Measurements from ENCODE around the gene PAK1.

PAK1 gene
- 11.3 to 25.8 (median 15.7) reads per million in 9 experiments for total RNA-seq

DNA sequence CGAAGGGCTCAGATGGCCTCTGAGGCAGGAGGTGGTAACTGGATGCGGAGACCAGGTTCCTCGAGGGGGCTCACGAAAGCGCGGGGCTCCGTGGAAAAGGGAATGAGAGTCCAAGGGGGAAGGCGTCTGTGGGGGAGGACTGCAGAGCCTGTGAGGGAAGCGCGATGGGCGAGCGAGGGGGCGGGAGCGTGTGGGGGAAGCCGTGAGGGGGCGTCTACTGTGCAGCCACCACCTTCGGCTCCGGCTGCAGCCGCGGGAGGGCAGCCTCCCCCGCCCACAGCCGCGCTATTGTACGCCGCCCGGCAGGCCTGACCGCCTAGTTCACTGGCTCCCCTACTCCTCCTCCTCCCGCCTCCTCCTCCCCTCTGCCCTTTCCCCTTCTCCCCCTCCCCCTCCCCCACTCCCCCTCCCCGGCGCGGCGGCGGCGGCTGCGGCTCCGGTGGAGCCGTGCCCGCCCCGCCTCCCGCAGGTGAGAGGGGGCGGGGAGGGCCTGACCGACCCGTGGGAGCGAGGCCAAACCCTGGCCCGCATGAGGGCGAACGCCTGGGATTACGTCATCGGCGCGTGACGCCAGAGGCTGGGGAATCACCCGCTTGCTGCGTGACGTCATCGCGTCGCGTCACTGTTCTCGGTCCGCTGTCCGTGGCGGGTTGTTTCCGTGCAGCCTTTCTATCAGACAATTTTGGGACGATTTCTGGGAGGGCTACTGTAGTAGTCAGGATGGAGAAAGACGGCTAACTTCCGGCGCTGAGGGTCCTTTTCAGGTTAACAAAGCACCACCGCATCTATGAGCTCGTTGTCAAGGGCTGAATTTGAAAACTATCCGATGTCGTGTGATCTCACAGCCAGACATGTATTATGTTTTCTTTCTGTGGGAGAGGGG, at the start of gene PAK1:
Gene PAK1 (minus strand): TSS at position 294 of the 883 bp plus-strand sequence. CDS start 81,574 bp downstream, outside the sequence.
- H3K4me1 Mint-ChIP-seq (ENCODE audit: low read depth in 2 of 2) = peaks cover 5 to 10% of the 10 kb centered on the region in 2 donors
- peaks cover 19% of the 10 kb centered on the region for H3K36me3 Mint-ChIP-seq (ENCODE audit: insufficient read depth)
- DNase-seq (peak; percentile 91 to 94 (median 94)), ATAC-seq (replicated peaks) (peak; percentile 79)
- H3K4me3 Mint-ChIP-seq = peak within 1 kb of the TSS; percentile 83 to 84
- H3K27ac Mint-ChIP-seq = peak within 1 kb of the TSS; percentile 98 to 99
- peaks cover 8 to 9% of the 10 kb centered on the region in 2 donors for H3K27me3 Mint-ChIP-seq
- no peaks in the 10 kb centered on the region for H3K9me3 Mint-ChIP-seq

DNA sequence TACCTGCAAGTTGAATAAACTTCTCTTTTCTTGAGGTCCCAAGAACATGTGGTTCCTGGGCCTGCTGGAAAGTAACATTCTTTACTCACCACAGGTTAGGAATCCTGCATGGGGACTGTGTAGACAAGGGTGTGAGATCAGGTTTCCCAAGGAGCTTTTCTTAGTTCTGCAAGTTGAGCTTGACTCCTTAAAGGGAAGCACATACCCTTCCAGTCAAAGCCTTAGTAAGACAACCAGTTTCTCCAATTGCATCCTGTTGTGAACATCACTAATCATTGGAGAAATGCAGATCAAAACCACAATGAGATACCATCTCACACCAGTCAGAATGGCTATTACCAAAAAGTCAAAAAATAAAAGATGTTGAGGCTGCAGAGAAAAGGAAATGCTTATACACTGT, 48.3 kb upstream of the PAK1 start:
- no peaks in the 10 kb centered on the region for H3K36me3 Mint-ChIP-seq (ENCODE audit: insufficient read depth)
- no peak overlapping the region for H3K27ac Mint-ChIP-seq
- H3K27me3 Mint-ChIP-seq = peaks cover 0 to 9% of the 10 kb centered on the region in 2 donors
- no peak for DNase-seq
- no peaks in the 10 kb centered on the region for H3K4me1 Mint-ChIP-seq (ENCODE audit: low read depth in 2 of 2)
- no peaks in the 10 kb centered on the region for H3K9me3 Mint-ChIP-seq
- no peak overlapping the region for H3K4me3 Mint-ChIP-seq
- ATAC-seq (replicated peaks) = no peak

DNA sequence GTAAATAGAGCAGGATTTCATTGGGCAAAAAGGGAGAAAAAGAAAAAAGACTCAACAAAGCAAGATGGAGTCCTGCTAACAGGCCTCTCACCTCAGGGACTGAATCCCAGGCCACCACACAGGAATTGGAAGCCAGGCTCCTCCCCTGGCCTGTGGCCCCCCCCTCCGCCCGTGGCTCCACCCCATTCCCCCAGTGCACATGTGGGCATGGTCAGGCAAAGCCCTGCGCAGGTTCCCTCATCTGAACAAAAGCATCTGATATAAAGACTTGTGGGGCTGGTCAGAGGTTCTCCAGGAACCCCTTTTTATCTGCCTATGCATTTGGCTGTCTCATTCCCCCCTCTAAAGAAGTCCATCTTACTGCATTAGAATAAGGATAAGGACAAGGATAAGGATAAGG, 46.0 kb upstream of the PAK1 start:
- DNase-seq (no peak), ATAC-seq (replicated peaks) (no peak)
- no peak overlapping the region for H3K4me3 Mint-ChIP-seq
- no peaks in the 10 kb centered on the region for H3K4me1 Mint-ChIP-seq (ENCODE audit: low read depth in 2 of 2)
- no peaks in the 10 kb centered on the region for H3K36me3 Mint-ChIP-seq (ENCODE audit: insufficient read depth)
- no peaks in the 10 kb centered on the region for H3K9me3 Mint-ChIP-seq
- H3K27me3 Mint-ChIP-seq = peaks cover 8 to 16% of the 10 kb centered on the region in 2 donors
- no peak overlapping the region for H3K27ac Mint-ChIP-seq

DNA sequence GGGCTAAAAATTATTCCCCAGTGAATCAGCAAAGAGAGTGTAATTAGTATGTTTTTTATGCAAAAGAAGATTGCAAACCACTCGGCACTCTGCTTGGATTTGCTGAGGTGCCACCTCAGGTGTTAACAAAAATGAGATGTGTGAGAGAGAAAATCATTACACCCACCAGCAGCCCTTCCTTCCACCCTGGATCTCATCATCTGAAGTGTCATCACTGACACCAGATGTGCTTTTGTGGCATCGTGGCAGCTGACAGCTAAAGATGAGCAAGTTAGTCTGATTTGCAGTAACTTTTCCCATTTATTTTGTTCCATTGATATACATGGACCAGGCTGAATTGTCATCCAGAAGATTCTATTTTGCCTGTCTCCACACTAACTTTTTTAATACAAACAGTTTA, 44.6 kb upstream of the PAK1 start:
- ATAC-seq (replicated peaks) (no peak), DNase-seq (no peak)
- Mint-ChIP-seq H3K4me1 (ENCODE audit: low read depth in 2 of 2) (no peaks in the 10 kb centered on the region), H3K9me3 (no peaks in the 10 kb centered on the region), H3K4me3 (no peak overlapping the region), H3K27ac (no peak overlapping the region), H3K36me3 (ENCODE audit: insufficient read depth) (no peaks in the 10 kb centered on the region), H3K27me3 (peaks cover 12 to 16% of the 10 kb centered on the region in 2 donors)

DNA sequence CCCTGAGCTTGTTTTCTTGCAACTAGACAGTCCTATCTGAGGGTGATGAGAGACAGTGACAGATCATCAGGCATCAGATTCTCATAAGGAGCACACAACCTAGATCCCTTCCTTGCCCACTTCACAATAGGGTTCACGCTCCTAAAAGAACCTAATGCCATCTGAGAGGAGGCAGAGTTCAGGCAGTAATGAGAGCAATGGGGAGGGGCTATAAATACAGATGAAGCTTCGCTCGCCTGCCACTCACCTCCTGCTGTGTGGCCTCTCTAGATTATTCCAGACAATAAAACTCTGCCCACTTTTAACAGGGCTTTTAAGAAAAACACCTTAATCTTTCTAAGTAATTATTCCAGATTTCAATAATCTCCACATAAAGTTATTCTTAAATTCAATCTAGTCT, 43.9 kb upstream of the PAK1 start:
- DNase-seq (no peak), ATAC-seq (replicated peaks) (no peak)
- Mint-ChIP-seq H3K9me3 (no peaks in the 10 kb centered on the region), H3K4me1 (ENCODE audit: low read depth in 2 of 2) (no peaks in the 10 kb centered on the region), H3K4me3 (no peak overlapping the region), H3K27me3 (peaks cover 12 to 18% of the 10 kb centered on the region in 2 donors), H3K36me3 (ENCODE audit: insufficient read depth) (no peaks in the 10 kb centered on the region), H3K27ac (no peak overlapping the region)

DNA sequence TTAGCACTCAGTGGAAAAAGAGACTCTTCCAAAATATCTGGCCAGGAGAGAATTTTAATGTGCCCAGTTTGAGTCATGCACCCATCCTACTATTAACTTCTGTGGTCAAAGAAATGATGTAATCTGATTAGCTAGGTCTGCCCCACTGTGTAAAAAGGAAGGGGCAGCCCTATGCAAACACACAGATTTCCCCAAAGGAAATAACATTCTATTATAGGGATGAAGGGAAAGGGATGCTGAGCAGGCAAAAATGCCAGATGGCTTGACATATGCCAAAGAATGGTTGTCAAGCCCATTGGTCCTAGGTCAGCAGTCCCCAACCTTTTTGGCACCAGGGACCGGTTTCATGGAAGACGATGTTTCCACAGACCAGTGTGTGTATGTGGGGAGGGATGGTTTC, 43.3 kb upstream of the PAK1 start:
- Mint-ChIP-seq H3K9me3 (no peaks in the 10 kb centered on the region), H3K27ac (no peak overlapping the region), H3K4me3 (no peak overlapping the region), H3K36me3 (ENCODE audit: insufficient read depth) (no peaks in the 10 kb centered on the region), H3K27me3 (peaks cover 15 to 23% of the 10 kb centered on the region in 2 donors), H3K4me1 (ENCODE audit: low read depth in 2 of 2) (no peaks in the 10 kb centered on the region)
- ATAC-seq (replicated peaks) (no peak), DNase-seq (no peak)

DNA sequence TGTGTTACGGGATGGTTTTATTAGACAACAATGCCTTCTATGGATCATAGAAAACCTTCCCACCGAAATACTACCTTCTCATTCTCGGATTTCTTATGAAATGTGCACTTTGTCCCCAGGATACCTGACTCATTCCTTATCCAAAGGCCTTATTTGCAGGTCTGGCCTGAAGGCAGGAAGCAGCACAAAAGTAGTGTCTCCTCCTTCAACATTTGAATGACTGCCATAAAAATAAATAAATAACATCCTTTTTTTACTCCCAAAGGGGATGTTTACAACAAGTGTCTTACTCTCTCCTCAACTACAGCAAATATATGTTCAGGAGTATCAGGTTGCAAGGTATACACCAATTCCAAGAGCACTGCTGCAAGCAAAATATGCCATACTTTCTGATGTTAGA, 41.6 kb upstream of the PAK1 start:
- Mint-ChIP-seq H3K4me3 (no peak overlapping the region), H3K27me3 (peaks cover 22 to 30% of the 10 kb centered on the region in 2 donors), H3K4me1 (ENCODE audit: low read depth in 2 of 2) (no peaks in the 10 kb centered on the region), H3K27ac (no peak overlapping the region), H3K36me3 (ENCODE audit: insufficient read depth) (no peaks in the 10 kb centered on the region), H3K9me3 (no peaks in the 10 kb centered on the region)
- DNase-seq (no peak), ATAC-seq (replicated peaks) (no peak)

DNA sequence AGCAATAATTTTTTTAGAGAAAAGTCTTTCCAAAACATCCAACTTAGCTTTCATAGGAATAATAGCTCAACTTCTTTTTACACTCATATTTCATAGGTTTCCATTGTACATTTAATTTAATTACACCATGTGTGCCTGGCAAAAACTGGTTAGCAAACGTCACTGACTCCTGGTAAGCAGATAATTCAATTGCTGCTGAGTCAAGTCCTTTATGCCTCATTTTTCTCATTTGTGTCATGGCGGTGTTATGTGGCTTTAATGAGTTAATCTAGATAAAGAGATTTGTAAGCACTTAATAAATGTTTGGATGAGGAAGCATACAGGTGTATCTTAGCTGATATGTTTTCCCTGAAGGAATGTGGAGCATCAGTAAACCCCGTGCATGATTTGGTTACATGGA, 41.2 kb upstream of the PAK1 start:
- Mint-ChIP-seq H3K4me3 (no peak overlapping the region), H3K9me3 (no peaks in the 10 kb centered on the region), H3K27ac (no peak overlapping the region), H3K36me3 (ENCODE audit: insufficient read depth) (no peaks in the 10 kb centered on the region), H3K4me1 (ENCODE audit: low read depth in 2 of 2) (no peaks in the 10 kb centered on the region), H3K27me3 (peaks cover 27 to 30% of the 10 kb centered on the region in 2 donors)
- ATAC-seq (replicated peaks) (no peak), DNase-seq (no peak)

DNA sequence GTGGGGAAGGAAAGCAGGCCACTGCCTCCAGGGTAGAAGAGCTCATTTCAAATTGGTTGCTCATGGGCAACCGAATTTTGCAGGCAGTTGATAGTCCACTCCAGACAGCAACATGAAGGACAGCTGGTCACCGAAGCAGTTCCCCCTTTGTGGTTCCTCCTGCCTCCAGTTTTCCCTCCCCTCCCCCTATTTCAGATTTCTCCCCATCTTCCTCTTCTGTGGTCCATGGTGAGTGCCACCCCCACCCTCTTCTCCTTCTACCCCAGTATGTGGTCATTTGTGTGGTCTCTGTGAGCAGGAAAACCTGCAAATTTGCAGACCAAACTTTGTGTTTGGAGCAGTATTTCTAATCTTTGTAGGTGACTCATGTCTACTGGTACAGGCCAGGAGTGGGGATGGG, 38.2 kb upstream of the PAK1 start:
- H3K4me3 Mint-ChIP-seq = no peak overlapping the region
- no peaks in the 10 kb centered on the region for H3K9me3 Mint-ChIP-seq
- peaks cover 39 to 40% of the 10 kb centered on the region in 2 donors for H3K27me3 Mint-ChIP-seq
- no peaks in the 10 kb centered on the region for H3K36me3 Mint-ChIP-seq (ENCODE audit: insufficient read depth)
- H3K27ac Mint-ChIP-seq = no peak overlapping the region
- ATAC-seq (replicated peaks) (no peak), DNase-seq (no peak)
- H3K4me1 Mint-ChIP-seq (ENCODE audit: low read depth in 2 of 2) = no peaks in the 10 kb centered on the region

DNA sequence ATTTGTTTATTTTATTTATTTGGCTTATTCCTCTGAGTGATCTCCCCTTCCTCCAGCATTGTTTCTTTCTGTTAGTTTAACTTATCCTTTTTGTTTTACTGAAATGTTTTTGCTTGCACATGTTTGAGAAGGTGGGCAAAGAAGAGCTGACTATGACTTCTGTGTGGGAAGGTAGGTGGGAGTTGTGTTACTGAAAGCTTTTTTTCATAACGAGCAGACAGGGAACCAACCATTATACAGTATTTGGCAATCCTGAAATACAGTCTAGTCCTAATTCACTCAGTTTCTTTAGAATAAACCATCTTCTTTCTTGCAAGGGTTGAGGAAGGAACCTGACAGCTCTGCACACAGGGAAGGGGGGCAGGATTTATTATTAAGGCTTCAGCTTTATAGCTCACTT, 37.0 kb upstream of the PAK1 start:
- Mint-ChIP-seq H3K4me1 (ENCODE audit: low read depth in 2 of 2) (no peaks in the 10 kb centered on the region), H3K27me3 (peaks cover 51 to 52% of the 10 kb centered on the region in 2 donors), H3K36me3 (ENCODE audit: insufficient read depth) (no peaks in the 10 kb centered on the region), H3K4me3 (no peak overlapping the region), H3K9me3 (no peaks in the 10 kb centered on the region), H3K27ac (no peak overlapping the region)
- ATAC-seq (replicated peaks) = no peak
- no peak for DNase-seq

DNA sequence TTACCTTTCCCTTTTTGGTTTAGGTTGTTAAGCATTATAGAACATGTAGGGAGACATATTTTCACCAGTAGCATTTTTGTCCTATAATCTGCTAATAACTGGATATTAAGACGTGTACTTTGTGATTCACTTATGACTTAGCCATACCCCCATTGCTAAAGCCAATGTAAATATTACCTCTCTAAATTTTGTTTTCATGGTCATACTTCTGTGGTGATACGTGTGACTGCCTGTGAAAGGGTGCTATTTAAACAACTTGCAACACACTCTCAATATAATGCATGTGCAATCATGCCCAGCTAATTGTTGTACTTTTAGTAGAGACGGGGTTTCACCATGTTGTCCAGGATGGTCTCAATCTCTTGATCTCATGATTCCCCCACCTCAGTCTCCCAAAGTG, 36.2 kb upstream of the PAK1 start:
- ATAC-seq (replicated peaks) (no peak), DNase-seq (no peak)
- no peaks in the 10 kb centered on the region for H3K4me1 Mint-ChIP-seq (ENCODE audit: low read depth in 2 of 2)
- no peaks in the 10 kb centered on the region for H3K9me3 Mint-ChIP-seq
- peaks cover 51 to 52% of the 10 kb centered on the region in 2 donors for H3K27me3 Mint-ChIP-seq
- H3K4me3 Mint-ChIP-seq = no peak overlapping the region
- H3K27ac Mint-ChIP-seq = no peak overlapping the region
- no peaks in the 10 kb centered on the region for H3K36me3 Mint-ChIP-seq (ENCODE audit: insufficient read depth)

DNA sequence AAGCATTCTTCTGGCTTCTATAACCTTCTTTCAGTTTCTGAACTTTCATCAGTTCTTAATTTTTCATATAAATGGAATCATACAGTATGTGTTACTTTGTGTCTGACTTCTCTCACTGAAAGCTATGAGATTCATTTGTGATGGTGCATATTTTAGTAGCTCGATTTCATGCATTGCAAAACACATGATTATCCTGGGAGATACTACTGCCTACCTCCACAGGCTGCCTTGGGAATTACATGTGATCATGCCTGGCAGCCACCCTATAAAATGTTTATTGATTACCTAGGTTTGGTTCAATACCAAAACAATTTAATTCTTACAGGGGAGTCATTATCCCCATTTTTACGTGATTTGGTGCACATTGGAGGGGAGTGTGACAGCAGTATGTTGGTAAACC, 34.1 kb upstream of the PAK1 start:
- Mint-ChIP-seq H3K27me3 (peaks cover 46 to 53% of the 10 kb centered on the region in 2 donors), H3K4me1 (ENCODE audit: low read depth in 2 of 2) (no peaks in the 10 kb centered on the region), H3K4me3 (no peak overlapping the region), H3K36me3 (ENCODE audit: insufficient read depth) (no peaks in the 10 kb centered on the region), H3K27ac (no peak overlapping the region), H3K9me3 (no peaks in the 10 kb centered on the region)
- ATAC-seq (replicated peaks) (no peak), DNase-seq (no peak)

DNA sequence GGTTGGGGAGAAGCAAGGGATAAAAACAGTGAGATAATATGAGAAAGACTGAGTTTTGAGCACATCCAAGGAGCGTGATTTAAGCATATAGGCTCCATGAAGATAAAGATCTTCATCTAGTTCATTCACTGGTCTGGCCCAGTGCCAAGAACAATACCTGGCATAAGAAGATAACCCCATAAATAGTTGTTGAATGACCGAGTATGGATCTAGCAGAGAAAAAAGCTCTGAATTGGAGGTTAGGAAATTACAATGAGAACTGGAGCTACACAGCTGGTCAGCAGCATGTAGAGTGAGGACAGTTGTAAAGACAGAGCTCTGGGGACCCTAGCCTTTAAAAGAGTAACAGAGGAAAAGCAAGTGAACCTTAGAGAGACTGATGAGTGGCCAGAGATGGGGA, 33.0 kb upstream of the PAK1 start:
- H3K4me1 Mint-ChIP-seq (ENCODE audit: low read depth in 2 of 2) = peaks cover 0 to 2% of the 10 kb centered on the region in 2 donors
- ATAC-seq (replicated peaks) = no peak
- H3K27me3 Mint-ChIP-seq = peaks cover 44 to 50% of the 10 kb centered on the region in 2 donors
- DNase-seq = no peak
- no peak overlapping the region for H3K4me3 Mint-ChIP-seq
- no peak overlapping the region for H3K27ac Mint-ChIP-seq
- no peaks in the 10 kb centered on the region for H3K36me3 Mint-ChIP-seq (ENCODE audit: insufficient read depth)
- no peaks in the 10 kb centered on the region for H3K9me3 Mint-ChIP-seq

DNA sequence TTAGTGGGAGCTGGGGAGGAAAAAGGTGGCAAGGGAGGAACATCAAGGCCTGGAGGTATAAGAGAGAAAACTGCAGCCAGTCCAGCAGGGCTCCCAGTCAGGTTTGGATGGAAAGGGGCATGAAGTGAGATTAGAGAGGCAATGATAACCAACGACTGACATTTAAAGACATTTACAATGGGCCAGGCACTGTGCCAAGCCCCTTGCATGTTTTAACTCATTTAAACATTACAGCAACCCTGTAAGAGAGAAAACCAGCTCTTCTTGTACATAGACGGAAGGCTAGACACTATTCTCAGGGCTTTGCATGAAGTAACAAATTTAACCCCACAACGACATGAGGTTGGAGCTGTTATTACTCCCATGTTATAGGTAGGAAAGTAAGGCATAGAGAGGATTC, 32.1 kb upstream of the PAK1 start:
- Mint-ChIP-seq H3K9me3 (no peaks in the 10 kb centered on the region), H3K27ac (no peak overlapping the region), H3K27me3 (peaks cover 44 to 53% of the 10 kb centered on the region in 2 donors), H3K36me3 (ENCODE audit: insufficient read depth) (no peaks in the 10 kb centered on the region), H3K4me3 (no peak overlapping the region), H3K4me1 (ENCODE audit: low read depth in 2 of 2) (peaks cover 0 to 2% of the 10 kb centered on the region in 2 donors)
- DNase-seq (no peak), ATAC-seq (replicated peaks) (no peak)
